Cardiac muscle cell (in vitro differentiated cells and primary cell): ENCODE measurements around the gene RBCK1. TPM values are rescaled to one million over a fixed set of nuclear protein-coding genes. Genes with fewer than 3 reads are reported as not detected.

Experiments used
- DNase-seq, 2 donors: peaks; one replicate each; pipeline versions ENCODE4 v3.0.0 to v3.0.0-alpha.2; 2010 to 2017; ENCODE audit warnings: low read depth in 1 of 2, low spot score in 1 of 2
- H3K27ac ChIP-seq: fragments of 200-600 bp; sonication (generic); 2 replicates; pipeline ENCODE4 v1.5.1; 2016
- H3K27me3 ChIP-seq: fragments of 200-600 bp; sonication (generic); 2 replicates; pipeline ENCODE4 v1.6.0; 2016; ENCODE audit warnings: control low read depth
- H3K36me3 ChIP-seq: fragments of 200-600 bp; sonication (generic); 2 replicates; pipeline ENCODE4 v1.5.1; 2016; ENCODE audit warnings: control low read depth
- H3K4me1 ChIP-seq: fragments of 200-600 bp; sonication (generic); 2 replicates; pipeline ENCODE4 v1.8.1; 2017; ENCODE audit warnings: low read depth, mild to moderate bottlenecking, mixed run types
- H3K4me3 ChIP-seq: fragments of 200-600 bp; sonication (generic); 2 replicates; pipeline ENCODE4 v1.5.1; 2016; ENCODE audit warnings: mild to moderate bottlenecking
- H3K9me3 ChIP-seq: fragments of 200-600 bp; sonication (generic); 2 replicates; pipeline ENCODE4 v1.5.1; 2017; ENCODE audit warnings: low read depth, mild to moderate bottlenecking, control low read depth
- CTCF ChIP-seq: IDR thresholded peaks from 2 replicates; pipeline ENCODE4 v1.5.1; 2012; ENCODE audit warnings: low read depth, mild to moderate bottlenecking, low read length
- polyA plus RNA-seq: library from polyadenylated mRNA; unstranded; fragments of >200 nt; fragmentation: Nextera tagmentation; extraction: Ambion mirVana; gene quantifications from 2 replicates; pipeline ENCODE4 v1.2.1, GENCODE V29; 2016
- total RNA-seq: library from RNA; depleted of rRNA; stranded (reverse); fragments of >200 nt; gene quantifications from 2 replicates; pipeline ENCODE4 v1.2.3, GENCODE V29; 2016

Gene RBCK1
- total and polyA plus RNA-seq, 2 experiments from 2014 or later = 51.5 to 104 TPM

- Histone ChIP-seq H3K9me3 (no peaks in the 10 kb centered on the region), H3K4me1 (no peaks in the 10 kb centered on the region), H3K4me3 (peak overlapping the region; percentile 46), H3K27me3 (peaks cover 27% of the 10 kb centered on the region), H3K27ac (no peak overlapping the region), H3K36me3 (no peaks in the 10 kb centered on the region)
- DNase-seq = peak; percentile 48 to 81
- TF ChIP-seq CTCF = peak; percentile 12
Observed at GRCh38 chr20:380763-381580, 27.1 kb upstream of the RBCK1 start.

- peak overlapping the region; percentile 46 for H3K4me3 ChIP-seq
- H3K4me1 ChIP-seq = no peaks in the 10 kb centered on the region
- no peaks in the 10 kb centered on the region for H3K9me3 ChIP-seq
- no peak for TF ChIP-seq CTCF
- H3K27me3 ChIP-seq = peaks cover 27% of the 10 kb centered on the region
- peak; percentile 51 to 81 for DNase-seq
- H3K27ac ChIP-seq = no peak overlapping the region
- H3K36me3 ChIP-seq = no peaks in the 10 kb centered on the region
Observed at GRCh38 chr20:381581-382290, 26.4 kb upstream of the RBCK1 start.

- Histone ChIP-seq H3K4me1 (no peaks in the 10 kb centered on the region), H3K36me3 (no peaks in the 10 kb centered on the region), H3K27ac (no peak overlapping the region), H3K4me3 (no peak overlapping the region), H3K27me3 (peaks cover 27% of the 10 kb centered on the region), H3K9me3 (no peaks in the 10 kb centered on the region)
- DNase-seq = no peak
- TF ChIP-seq CTCF = no peak
Observed at GRCh38 chr20:382291-383115, 25.6 kb upstream of the RBCK1 start.

- TF ChIP-seq CTCF = no peak
- no peak overlapping the region for H3K4me3 ChIP-seq
- no peaks in the 10 kb centered on the region for H3K36me3 ChIP-seq
- no peak overlapping the region for H3K27ac ChIP-seq
- DNase-seq = no peak
- H3K4me1 ChIP-seq = no peaks in the 10 kb centered on the region
- H3K27me3 ChIP-seq = peaks cover 27% of the 10 kb centered on the region
- H3K9me3 ChIP-seq = no peaks in the 10 kb centered on the region
Observed at GRCh38 chr20:383889-384288, 24.2 kb upstream of the RBCK1 start.

GRCh38 chr20:384723-385122 lies 23.4 kb upstream of the RBCK1 start:
- H3K27ac ChIP-seq = no peak overlapping the region
- no peak for TF ChIP-seq CTCF
- DNase-seq = no peak
- H3K9me3 ChIP-seq = no peaks in the 10 kb centered on the region
- H3K27me3 ChIP-seq = peaks cover 27% of the 10 kb centered on the region
- no peak overlapping the region for H3K4me3 ChIP-seq
- no peaks in the 10 kb centered on the region for H3K36me3 ChIP-seq
- H3K4me1 ChIP-seq = no peaks in the 10 kb centered on the region
